SK-N-SH treated with all-trans-retinoic acid at 6 μM for 48 hours (cell line): Measurements from ENCODE around the gene ZBTB8OS.

Experiments
- ATAC-seq: fragments of 200-7000 bp; cut with Tn5 transposase; 3 replicates; pipeline ENCODE4 v1.9.1; 2020; ENCODE audit warnings: mild to moderate bottlenecking, moderate library complexity
- BACH2 ChIP-seq: fragments of 250-450 bp; sonication (Bioruptor Pico); IDR thresholded peaks from 2 replicates; pipeline ENCODE4 v1.9.0; 2021; ENCODE audit warnings: mild to moderate bottlenecking, borderline replicate concordance
- CREB5 ChIP-seq: fragments of 250-450 bp; sonication (Bioruptor Pico); IDR thresholded peaks from 2 replicates; pipeline ENCODE4 v1.5.1; 2020; ENCODE audit warnings: low read depth, mild to moderate bottlenecking, moderate library complexity
- CSDC2 ChIP-seq: fragments of 250-450 bp; sonication (Bioruptor Pico); IDR thresholded peaks from 2 replicates; pipeline ENCODE4 v1.5.0; 2020; ENCODE audit warnings: mild to moderate bottlenecking, moderate library complexity
- CSRNP3 ChIP-seq: fragments of 250-450 bp; sonication (Bioruptor Pico); IDR thresholded peaks from 2 replicates; pipeline ENCODE4 v1.5.1; 2021; ENCODE audit warnings: mild to moderate bottlenecking, moderate library complexity
- ESRRG ChIP-seq: fragments of 250-450 bp; sonication (Bioruptor Pico); IDR thresholded peaks from 2 replicates; pipeline ENCODE4 v1.6.1; 2021; ENCODE audit warnings: mild to moderate bottlenecking
- GLIS3 ChIP-seq: fragments of 250-450 bp; sonication (Bioruptor Pico); IDR thresholded peaks from 2 replicates; pipeline ENCODE4 v1.5.0; 2020; ENCODE audit warnings: mild to moderate bottlenecking, moderate library complexity
- ISL1 ChIP-seq: fragments of 250-450 bp; sonication (Bioruptor Pico); IDR thresholded peaks from 2 replicates; pipeline ENCODE4 v2.1.2; 2022; ENCODE audit warnings: mild to moderate bottlenecking, moderate library complexity
- OSR1 ChIP-seq: fragments of 250-450 bp; sonication (Bioruptor Pico); IDR thresholded peaks from 2 replicates; pipeline ENCODE4 v1.8.0; 2022; ENCODE audit warnings: moderate library complexity, mild to moderate bottlenecking, inconsistent platforms
- PATZ1 ChIP-seq: fragments of 250-450 bp; sonication (Bioruptor Pico); IDR thresholded peaks from 2 replicates; pipeline ENCODE4 v1.8.0; 2020; ENCODE audit warnings: mild to moderate bottlenecking, moderate library complexity, borderline replicate concordance
- POU6F1 ChIP-seq: fragments of 250-450 bp; sonication (Bioruptor Pico); IDR thresholded peaks from 2 replicates; pipeline ENCODE4 v1.8.0; 2021; ENCODE audit warnings: low read depth, mild to moderate bottlenecking, moderate library complexity, borderline replicate concordance
- PPARA ChIP-seq: fragments of 250-450 bp; sonication (Bioruptor Pico); IDR thresholded peaks from 2 replicates; pipeline ENCODE4 v1.5.0; 2020; ENCODE audit warnings: mild to moderate bottlenecking, borderline replicate concordance
- RARB ChIP-seq: fragments of 250-450 bp; sonication (Bioruptor Pico); IDR thresholded peaks from 2 replicates; pipeline ENCODE4 v1.8.0; 2021; ENCODE audit warnings: mild to moderate bottlenecking, moderate library complexity
- SNAI2 ChIP-seq: fragments of 250-450 bp; sonication (Bioruptor Pico); IDR thresholded peaks from 2 replicates; pipeline ENCODE4 v1.5.0; 2020; ENCODE audit warnings: mild to moderate bottlenecking, moderate library complexity
- TCF4 ChIP-seq: fragments of 250-450 bp; sonication (Bioruptor Pico); IDR thresholded peaks from 2 replicates; pipeline ENCODE4 v1.8.0; 2021; ENCODE audit warnings: mild to moderate bottlenecking, moderate library complexity, borderline replicate concordance
- TOX ChIP-seq: fragments of 250-450 bp; sonication (Bioruptor Pico); IDR thresholded peaks from 2 replicates; pipeline ENCODE4 v1.8.0; 2021; ENCODE audit warnings: mild to moderate bottlenecking, moderate library complexity, borderline replicate concordance
- TSHZ2 ChIP-seq: fragments of 250-450 bp; sonication (Bioruptor Pico); IDR thresholded peaks from 2 replicates; pipeline ENCODE4 v1.5.0; 2020; ENCODE audit warnings: mild to moderate bottlenecking, moderate library complexity
- ZC3H10 ChIP-seq: fragments of 250-450 bp; sonication (Bioruptor Pico); IDR thresholded peaks from 2 replicates; pipeline ENCODE4 v1.5.1; 2021; ENCODE audit warnings: mild to moderate bottlenecking, moderate library complexity
- ZFP3 ChIP-seq: fragments of 250-450 bp; sonication (Bioruptor Pico); IDR thresholded peaks from 2 replicates; pipeline ENCODE4 v1.5.0; 2020; ENCODE audit warnings: mild to moderate bottlenecking, moderate library complexity
- ZFP30 ChIP-seq: fragments of 450-650 bp; formaldehyde crosslinking; IDR thresholded peaks from 2 replicates; pipeline ENCODE4 v1.5.0; 2022; ENCODE audit warnings: mild to moderate bottlenecking, moderate library complexity
- ZNF565 ChIP-seq: fragments of 450-650 bp; formaldehyde crosslinking; conservative IDR thresholded peaks from 2 replicates; pipeline ENCODE4 v1.5.0; 2020; ENCODE audit warnings: low read depth, mild to moderate bottlenecking, moderate library complexity

Gene ZBTB8OS

GRCh38 chr1:32622806-32623681, 27.3 kb downstream of the ZBTB8OS start:
- no peak for ATAC-seq
- TF ChIP-seq OSR1 (no peak), BACH2 (CRISPR knock-in tag) (no peak), ZC3H10 (CRISPR knock-in tag) (no peak), GLIS3 (CRISPR knock-in tag) (no peak), RARB (CRISPR knock-in tag) (no peak), ISL1 (no peak), ZFP3 (CRISPR knock-in tag) (no peak), CREB5 (CRISPR knock-in tag) (no peak), ZFP30 (CRISPR knock-in tag) (no peak), POU6F1 (CRISPR knock-in tag) (no peak), PPARA (CRISPR knock-in tag) (no peak), PATZ1 (CRISPR knock-in tag) (no peak)

GRCh38 chr1:32622205-32622604, 28.1 kb downstream of the ZBTB8OS start:
- no peak for TF ChIP-seq GLIS3 (CRISPR knock-in tag)
- TF ChIP-seq ESRRG (CRISPR knock-in tag): no peak
- no peak for TF ChIP-seq SNAI2 (CRISPR knock-in tag)
- no peak for TF ChIP-seq ZFP30 (CRISPR knock-in tag)
- no peak for TF ChIP-seq CSRNP3
- no peak for TF ChIP-seq CSDC2 (CRISPR knock-in tag)
- TF ChIP-seq TOX (CRISPR knock-in tag): no peak
- no peak for TF ChIP-seq BACH2 (CRISPR knock-in tag)
- no peak for TF ChIP-seq ZNF565 (CRISPR knock-in tag)
- TF ChIP-seq TCF4 (CRISPR knock-in tag): no peak
- TF ChIP-seq ISL1: no peak
- no peak for TF ChIP-seq PPARA (CRISPR knock-in tag)
- TF ChIP-seq OSR1: no peak
- TF ChIP-seq TSHZ2 (CRISPR knock-in tag): no peak
- TF ChIP-seq RARB (CRISPR knock-in tag): no peak
- TF ChIP-seq CREB5 (CRISPR knock-in tag): no peak
- TF ChIP-seq PATZ1 (CRISPR knock-in tag): no peak
- no peak for TF ChIP-seq POU6F1 (CRISPR knock-in tag)
- no peak for ATAC-seq
